ENCODE results near the gene MDK.

DNA sequence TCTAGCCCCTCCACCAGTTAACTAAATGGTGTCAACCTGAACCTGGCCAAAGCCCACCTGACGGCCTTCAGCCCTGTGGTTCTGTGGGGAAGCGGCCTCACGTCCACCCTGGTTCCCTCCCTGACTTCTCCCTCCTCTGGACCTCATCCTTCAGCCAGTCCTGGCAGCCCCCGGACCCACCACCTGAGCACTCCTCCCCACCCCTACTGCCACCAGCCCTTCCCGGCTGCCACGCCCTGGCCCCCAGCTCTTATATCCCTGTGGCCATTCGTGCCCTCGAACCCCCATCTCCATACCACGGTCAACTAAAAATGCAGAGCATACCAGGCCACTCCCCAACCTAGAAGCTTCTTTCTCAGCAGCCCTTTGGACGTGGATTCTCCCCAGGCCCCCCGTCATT lies 4.2 kb upstream of the MDK start:
- TF ChIP-seq, protein P1, sequence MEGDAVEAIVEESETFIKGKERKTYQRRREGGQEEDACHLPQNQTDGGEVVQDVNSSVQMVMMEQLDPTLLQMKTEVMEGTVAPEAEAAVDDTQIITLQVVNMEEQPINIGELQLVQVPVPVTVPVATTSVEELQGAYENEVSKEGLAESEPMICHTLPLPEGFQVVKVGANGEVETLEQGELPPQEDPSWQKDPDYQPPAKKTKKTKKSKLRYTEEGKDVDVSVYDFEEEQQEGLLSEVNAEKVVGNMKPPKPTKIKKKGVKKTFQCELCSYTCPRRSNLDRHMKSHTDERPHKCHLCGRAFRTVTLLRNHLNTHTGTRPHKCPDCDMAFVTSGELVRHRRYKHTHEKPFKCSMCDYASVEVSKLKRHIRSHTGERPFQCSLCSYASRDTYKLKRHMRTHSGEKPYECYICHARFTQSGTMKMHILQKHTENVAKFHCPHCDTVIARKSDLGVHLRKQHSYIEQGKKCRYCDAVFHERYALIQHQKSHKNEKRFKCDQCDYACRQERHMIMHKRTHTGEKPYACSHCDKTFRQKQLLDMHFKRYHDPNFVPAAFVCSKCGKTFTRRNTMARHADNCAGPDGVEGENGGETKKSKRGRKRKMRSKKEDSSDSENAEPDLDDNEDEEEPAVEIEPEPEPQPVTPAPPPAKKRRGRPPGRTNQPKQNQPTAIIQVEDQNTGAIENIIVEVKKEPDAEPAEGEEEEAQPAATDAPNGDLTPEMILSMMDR (conservative IDR thresholded peaks at IDR 0.05 in 1 of 2, IDR thresholded peaks at IDR 0.05 in 1 of 2; ENCODE audit: extremely low read depth in 1 of 2, insufficient read depth in 1 of 2, low read depth in 1 of 2, low read length in 2 of 2) = no peak
- no peak for TF ChIP-seq EZH2 (IDR thresholded peaks at IDR 0.05; ENCODE audit: borderline replicate concordance, low read length)

All from mammary epithelial cell (primary cell).